GM19351 (cell line): ENCODE data around the gene ARID3B.
A peak's percentile ranks its signal among the peaks of the same experiment; 100 is the strongest.
"Not testable (repeated sequence)": the region's sequence is repeated elsewhere in the genome, so short reads cannot be mapped to it uniquely, and the experiment has no call there.

Experiments used
- ATAC-seq: cut with Tn5 transposase; IDR thresholded peaks from one replicate; pipeline ENCODE4 v1.9.1; 2021; ENCODE audit warnings: mild to moderate bottlenecking, moderate library complexity; ENCODE audit not compliant: unreplicated experiment

Gene ARID3B, protein sequence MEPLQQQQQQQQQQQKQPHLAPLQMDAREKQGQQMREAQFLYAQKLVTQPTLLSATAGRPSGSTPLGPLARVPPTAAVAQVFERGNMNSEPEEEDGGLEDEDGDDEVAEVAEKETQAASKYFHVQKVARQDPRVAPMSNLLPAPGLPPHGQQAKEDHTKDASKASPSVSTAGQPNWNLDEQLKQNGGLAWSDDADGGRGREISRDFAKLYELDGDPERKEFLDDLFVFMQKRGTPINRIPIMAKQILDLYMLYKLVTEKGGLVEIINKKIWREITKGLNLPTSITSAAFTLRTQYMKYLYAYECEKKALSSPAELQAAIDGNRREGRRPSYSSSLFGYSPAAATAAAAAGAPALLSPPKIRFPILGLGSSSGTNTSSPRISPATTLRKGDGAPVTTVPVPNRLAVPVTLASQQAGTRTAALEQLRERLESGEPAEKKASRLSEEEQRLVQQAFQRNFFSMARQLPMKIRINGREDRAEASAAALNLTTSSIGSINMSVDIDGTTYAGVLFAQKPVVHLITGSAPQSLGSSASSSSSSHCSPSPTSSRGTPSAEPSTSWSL

DNA sequence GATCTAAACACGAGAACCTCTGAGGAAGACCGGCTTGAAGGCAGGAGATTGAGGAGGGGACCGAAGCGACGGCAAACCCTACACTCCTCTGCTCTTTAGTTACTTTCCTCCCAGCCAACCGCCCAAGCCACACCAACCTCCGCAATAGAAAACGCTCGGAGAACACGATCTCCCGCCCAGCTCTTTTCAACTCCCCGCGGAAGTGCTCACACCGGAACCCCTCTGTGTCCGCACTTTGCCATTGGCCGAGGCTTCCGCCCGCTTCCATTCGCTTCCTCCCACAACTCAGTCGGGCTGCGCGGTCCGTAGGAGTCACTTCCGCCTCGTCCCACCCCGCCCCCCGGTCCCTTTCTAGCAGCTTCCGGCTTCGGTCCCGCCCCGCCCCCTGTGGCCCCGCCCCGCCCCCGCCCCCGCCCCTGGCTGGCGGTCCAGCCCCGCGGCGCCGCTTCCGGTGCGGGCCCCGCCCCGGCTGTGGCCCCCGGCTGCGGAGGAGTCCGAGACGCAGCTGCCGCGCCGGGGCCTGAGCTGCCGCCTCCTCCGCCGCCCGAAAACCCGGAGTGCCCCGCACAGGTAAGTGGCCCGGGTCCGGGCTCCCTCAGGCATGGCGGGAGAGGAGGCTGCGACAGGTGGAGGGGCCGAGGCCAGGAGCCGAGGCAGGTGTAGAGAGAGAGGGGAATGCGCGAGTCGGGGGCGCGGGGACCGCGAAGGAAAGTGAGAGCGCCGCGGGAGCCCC, at the start of gene ARID3B:
ARID3B (plus strand) TSS at position 460 of the 733 bp plus-strand sequence. CDS start 2,717 bp downstream, outside the sequence.
- ATAC-seq = peak; percentile 76

DNA sequence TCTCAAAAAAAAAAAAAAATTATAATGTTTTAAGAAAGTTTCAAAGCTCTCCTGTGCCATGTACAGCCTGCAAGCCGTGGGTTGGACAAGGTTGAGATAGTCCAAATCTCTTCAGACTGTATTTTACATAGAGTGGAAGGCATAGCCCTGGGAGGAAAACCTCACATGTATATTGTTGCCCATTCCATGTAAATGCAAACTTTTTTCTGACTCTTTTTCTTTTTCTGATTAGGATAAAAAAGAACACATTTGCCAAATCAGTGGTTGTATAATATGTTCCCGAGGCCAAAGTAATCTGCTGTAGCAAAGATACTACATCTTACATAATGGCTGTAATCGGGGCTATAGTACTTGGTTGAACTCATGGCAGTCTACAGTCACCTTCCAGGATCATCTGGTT, 44.4 kb upstream of the ARID3B start:
- ATAC-seq = no peak

DNA sequence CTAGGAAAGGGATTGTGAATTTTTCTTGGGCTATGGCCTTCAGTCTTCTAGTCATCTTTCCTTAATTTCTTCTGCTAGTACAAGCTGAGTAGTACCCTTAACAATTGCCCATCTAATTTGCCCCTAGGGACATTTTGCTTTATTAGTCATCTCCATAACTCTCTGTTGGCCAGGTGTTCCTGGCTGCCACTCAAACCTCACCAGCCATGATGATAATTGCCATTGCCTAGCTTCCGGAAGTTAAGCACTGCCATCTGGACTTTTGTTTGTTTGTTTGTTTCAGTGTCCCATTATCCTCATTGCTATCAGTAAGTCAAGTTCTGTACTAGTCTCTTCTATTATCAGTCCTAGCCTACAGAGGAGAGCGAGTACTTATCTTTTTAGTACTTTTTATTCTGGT, 43.4 kb upstream of the ARID3B start:
- no peak for ATAC-seq

GRCh38 chr15:74499366-74499765, 41.7 kb upstream of the ARID3B start:
- no peak for ATAC-seq

- ATAC-seq = no peak
Observed at GRCh38 chr15:74500401-74500800, 40.6 kb upstream of the ARID3B start.

DNA sequence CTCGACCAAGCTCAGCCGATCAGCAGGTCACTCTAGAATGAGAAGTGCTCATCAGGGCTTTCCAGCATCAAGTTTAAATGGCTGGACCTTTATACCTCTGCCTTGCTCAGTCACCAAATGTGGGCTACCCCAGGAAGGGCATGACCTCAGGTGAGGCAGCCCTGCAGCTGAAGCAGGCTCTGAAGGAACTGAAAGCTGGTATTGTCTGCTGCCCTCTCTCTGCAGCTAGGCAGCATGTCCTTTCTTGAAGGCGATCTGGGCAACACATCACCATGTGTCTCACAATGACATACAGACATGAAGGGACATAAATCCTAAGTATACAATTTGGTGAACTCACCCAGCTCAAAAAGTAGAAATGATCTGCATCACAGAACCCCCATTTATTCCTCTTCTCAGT, 38.7 kb upstream of the ARID3B start:
- no peak for ATAC-seq

DNA sequence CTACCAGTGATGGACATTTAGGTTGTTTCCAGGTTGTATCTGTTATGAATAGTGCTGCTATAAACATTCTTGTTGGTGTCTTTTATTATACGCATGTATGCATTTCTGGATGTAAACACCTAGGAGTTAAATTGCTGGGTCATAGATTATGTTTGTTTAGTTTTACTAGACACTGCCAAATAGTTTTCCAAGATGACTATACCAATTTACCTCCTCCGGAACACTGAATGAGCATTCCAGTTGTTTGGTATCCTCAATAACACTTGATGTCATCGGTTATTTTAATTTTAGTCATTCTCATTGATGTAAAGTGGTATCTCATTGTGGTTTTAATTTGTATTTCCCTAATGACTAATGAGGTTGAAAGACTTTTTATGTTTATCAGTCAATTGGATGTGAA, 36.6 kb upstream of the ARID3B start:
- ATAC-seq = no peak

DNA sequence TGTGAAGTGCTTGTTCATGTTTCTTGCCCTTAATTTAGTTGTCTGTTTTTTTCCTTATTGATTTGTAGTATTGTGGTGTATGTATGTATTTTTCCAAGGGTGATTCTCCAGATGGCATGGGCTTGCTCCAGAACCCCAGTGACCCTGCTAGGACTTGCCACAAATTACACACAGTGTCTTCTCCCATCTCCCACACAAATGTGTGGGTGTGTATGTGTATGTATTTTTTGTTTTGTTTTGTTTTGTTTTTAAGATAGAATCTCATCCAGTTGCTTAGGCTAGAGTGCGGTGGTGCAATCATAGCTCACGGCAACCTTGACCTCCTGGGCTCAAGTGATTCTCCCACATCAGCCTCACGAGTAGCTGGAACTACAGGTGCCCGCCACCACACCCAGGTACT, 36.2 kb upstream of the ARID3B start:
- no peak for ATAC-seq

DNA sequence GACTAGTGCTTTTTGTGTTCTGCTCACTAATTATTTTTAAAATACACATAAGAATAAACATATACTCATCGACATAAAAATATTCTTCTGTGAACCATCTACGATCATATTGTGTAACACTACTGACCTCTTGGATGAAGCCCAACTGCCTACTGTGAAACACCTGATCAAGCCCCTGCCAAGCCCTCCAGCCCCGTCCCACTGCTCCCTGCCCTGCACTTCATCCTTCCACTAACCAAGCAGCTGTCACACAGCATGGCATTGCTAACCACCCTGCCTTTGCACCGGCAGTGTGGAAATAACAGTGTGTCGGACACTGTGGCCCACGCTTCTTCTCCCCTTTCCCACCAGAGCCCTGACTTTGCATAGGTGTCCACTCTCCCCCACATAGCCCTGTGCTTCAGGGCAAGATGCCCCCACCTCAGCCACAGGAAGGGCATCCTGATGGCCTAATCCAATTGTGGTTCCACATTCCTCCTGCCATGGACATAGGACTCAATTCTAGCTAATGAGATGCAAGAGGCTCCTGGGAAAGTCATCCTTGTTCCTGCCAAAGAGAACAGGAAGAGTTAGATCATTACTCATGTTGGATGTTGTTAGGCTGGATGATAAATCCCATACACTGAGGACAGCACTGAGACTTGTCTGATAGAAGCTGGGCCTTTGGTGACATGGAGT, 35.0 kb upstream of the ARID3B start:
- ATAC-seq = no peak

- no peak for ATAC-seq
Observed at GRCh38 chr15:74506515-74506840, 34.5 kb upstream of the ARID3B start.

- ATAC-seq = no peak
Observed at GRCh38 chr15:74511583-74511982, 29.4 kb upstream of the ARID3B start.

GRCh38 chr15:74514059-74514458, 27.0 kb upstream of the ARID3B start:
- ATAC-seq = not testable (repeated sequence)

DNA sequence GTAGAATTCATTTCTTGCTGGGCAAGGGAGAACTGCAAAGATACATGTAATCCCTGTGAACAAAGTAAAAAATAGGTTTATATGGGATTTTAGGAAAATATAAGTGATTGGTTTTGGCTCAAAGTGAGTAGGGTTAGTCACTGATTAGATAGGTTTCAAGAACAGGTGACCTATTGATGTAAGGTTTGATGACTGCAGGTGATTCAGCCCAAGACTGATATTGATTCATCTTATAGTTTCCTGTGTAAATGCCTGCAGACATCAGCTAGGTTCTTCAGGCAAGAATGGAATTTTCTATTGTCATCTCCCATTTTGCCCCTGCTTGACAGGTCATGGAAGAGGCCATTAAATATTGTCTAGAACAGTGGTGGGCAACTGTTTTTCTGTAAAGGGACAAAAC, 23.9 kb upstream of the ARID3B start:
- no peak for ATAC-seq

DNA sequence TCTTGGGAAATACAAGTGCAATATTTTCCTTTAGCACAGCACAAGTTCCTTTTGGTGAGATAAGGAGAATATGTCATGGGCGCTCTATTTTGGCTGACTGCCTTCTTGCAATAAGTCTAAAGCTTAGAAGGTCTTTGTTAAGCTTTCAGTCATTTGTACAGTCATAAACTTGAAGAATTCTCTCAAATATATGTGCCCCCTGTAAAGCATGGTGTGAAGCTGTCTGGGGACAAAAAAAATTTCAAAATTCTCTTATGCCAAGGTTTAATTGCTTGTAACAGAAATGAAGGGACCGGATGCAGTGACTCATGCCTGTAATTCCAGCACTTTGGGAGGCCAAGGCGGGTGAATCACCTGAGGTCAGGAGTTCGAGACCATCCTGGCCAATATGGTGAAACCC, 21.7 kb upstream of the ARID3B start:
- no peak for ATAC-seq

DNA sequence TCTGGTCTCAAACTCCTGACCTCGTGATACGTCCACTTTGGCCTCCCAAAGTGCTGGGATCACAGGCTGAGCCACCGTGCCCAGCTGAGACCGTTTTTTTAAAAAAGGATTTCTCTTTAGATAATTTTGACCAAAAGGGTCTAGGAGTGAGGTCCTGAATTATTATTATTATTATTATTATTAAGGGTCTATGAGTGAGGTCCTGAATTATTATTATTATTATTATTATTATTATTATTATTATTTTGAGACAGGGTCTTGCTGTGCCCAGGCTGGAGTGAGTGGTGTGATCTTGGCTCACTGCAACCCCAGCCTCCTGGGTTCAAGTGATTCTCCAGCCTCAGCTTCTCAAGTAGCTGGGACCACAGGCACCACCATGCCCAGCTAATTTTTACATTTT, 20.6 kb upstream of the ARID3B start:
- ATAC-seq = no peak

DNA sequence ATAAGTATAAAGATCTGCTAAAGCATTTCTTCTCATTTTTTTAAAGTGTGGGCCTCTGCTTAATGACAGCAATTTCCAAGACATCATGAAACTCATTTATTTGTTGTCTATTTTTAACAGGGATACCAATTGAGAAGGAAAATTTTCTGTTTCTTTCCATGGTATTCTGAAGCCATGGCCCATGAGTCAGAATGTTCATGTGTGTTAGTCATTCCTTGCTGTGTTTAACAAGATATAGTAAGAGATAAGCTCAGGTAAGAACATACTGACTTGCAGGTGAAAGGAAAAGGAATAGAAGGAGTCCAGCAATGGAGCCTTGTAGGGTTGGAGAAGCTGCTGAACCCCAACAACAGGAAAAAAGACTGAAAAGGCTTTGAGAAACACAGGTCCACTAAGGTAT, 17.0 kb upstream of the ARID3B start:
- no peak for ATAC-seq

DNA sequence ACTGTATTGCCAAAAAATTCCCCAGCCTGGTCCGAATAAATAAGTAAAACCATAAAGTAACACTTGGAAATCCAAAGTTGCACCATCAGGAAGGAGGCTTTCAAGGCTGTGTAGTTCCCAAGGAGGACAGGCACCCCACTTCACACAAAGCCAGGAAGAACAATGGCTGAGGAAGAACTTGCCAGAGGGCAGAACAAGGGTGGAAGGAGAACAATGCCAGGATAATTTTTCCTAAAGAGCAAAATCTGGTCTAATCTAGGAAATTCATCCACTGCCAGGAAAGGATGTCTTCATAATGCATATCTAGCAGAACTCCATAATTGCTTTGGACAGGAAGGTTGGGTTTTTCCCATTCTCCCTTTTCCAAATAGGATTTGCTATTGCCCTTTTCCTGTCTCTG, 15.7 kb upstream of the ARID3B start:
- no peak for ATAC-seq

DNA sequence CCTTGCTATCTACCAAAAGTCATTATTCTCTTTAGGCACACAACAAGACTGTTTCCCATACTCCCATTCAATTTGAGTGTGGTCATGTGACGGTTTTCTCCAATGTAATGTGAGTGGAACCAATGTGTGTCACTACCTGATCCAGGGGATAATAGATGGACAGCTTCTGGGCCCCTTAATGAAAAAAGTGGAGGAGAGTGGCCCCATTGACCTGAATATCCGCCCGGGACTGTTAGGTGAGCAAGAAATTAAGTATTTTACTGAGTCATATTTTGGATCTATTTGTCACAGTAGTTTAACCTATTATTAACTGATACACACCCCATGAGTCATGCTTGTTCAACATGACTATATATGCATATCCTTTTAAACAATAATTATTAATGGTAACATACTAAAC, 15.1 kb upstream of the ARID3B start:
- ATAC-seq = no peak

DNA sequence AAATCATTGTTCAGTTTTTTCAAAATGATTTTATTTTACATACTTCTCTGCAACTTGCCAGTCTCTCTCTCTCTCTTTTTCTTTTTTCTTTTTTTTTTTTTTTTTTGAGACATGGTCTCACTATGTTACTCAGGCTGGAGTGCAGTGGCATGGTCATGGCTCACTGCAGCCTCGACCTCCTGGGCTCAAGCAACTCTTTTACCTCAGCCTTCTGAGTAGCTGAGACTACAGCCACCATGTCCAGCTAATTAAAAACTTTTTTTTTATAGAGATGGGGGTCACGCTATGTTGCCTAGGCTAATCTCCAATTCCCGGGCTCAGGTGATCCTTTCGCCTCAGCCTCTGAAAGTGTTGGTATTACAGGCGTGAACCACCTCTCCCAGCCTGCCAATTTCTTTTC, 12.1 kb upstream of the ARID3B start:
- no peak for ATAC-seq

DNA sequence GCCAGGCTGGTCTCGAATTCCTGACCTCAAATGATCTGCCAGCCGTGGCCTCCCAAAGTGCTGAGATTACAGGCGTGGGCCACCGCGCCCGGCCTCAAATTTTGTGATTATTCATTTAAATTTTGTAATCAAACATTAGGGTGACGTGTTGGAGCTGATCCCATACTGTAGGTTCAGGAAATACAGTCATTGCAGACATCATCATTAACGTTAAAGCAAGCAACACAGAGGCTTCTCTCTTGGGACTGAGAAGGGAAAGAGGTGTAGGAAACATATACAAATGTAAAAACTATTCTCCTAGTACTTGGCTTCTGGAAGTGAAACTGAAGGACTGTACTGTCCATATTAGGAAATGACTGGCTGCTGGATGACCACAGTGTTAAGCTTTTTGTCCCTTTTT, 11.1 kb upstream of the ARID3B start:
- no peak for ATAC-seq

GRCh38 chr15:74530771-74531143, 10.3 kb upstream of the ARID3B start:
- no peak for ATAC-seq
